Stimulated activated CD4-positive, alpha-beta T cell treated with anti-CD3 and anti-CD28 coated beads, Interleukin-12 subunit alpha, Interleukin-12 subunit beta, amount 100 ng/mL, for 24 hours (primary cell): ENCODE results near the gene MEIS1.

ENCODE experiments used
- DNase-seq, 2 experiments: peaks; one replicate each; pipeline ENCODE4 v3.0.0-alpha.2; 2020; ENCODE audit warnings: low read depth in 2 of 2

Gene MEIS1

GRCh38 chr2:66506265-66506664, 71.3 kb downstream of the MEIS1 start:
- DNase-seq = no peak

GRCh38 chr2:66507673-66508201, 72.8 kb downstream of the MEIS1 start:
- DNase-seq = no peak

DNA sequence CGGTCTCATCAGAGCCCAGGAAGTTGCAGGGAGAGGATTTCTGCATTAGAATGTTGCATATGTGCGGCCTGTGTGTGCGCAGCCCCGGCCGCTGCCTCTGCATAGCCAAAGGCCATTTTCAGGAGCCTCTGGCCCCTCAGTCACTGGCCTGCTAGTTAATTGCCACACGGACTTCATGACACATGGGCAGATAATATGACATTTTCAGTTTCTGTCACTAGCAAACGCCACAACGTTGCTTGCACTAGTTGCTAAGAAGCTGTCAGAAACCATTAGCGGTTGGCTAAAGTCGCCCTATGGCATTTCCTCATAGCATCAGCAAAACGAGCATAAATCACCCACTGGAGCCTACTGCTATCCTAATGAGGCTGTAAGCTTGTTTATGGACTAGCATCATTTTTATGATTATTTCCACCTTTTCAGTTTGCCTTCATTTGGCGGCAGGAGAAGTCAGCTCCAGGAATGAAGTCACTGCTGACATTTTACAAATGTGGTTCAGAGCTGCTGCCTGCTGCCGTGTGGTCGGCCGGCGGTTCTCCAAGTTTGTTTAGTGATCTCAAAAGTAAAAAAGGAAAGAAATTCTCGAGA, 73.7 kb downstream of the MEIS1 start:
- DNase-seq = no peak

DNA sequence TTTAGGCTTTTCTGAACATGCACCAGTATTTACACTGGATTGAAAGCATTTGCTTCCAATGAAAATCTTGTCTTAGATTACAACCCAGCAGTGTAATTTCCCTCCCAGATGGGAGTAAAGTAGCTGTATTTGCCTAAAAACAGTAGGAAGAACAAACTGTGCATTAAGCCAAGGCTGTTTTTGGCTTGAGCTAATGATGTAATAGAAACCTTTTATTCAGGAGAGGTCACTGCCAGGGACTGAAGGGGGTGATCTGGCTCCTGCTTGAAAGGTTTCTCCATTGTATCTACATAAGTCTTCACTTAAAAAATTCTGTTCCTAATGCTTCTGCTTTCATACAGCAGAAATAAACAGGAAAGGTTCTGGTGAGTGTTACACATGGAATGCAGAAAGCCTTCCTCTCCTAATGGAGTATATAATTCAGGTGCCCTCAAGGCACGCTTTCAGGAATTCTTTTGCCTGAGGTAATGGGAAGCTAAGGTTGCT, 74.4 kb downstream of the MEIS1 start:
- DNase-seq = no peak

DNA sequence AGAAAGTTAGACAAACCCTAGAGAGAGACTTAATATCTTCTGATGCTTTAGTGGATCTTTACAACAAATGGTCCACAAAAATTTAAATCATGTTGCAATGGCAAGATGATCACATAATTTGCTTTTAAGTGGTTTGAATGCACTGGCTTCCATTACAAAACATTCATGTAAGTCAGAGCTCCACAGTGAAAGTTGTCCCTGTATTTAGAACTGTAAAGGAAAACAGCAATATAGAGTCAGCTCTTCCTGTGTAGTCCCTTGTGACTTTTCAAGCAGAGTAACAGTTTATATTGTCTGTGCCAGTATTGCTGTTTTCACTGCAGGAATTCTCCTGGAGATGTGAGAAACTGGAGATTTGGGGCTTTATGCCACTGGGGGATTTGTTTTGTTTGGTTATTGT, 77.7 kb downstream of the MEIS1 start:
- DNase-seq = no peak

- DNase-seq = no peak
Observed at GRCh38 chr2:66515743-66516142, 80.8 kb downstream of the MEIS1 start.

DNA sequence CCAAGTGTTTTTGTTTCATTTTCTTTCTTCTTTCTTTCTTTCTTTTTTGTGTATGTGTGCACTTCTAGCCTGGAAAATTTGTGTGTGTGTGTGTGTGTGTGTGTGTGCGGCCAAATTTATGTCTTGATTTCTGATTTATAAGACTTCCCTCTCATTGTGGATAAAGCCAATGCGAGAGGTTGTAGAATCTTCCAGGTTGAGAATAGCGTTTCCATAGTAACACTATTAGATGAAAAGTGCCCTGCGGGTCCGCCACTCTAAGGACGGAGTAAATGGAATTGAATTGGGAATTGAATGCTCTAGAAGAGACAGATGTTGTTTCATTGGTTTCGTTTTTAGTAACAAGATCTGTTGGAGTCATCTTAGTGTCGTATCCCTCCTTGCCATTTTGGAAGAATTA, 81.6 kb downstream of the MEIS1 start:
- no peak for DNase-seq

DNA sequence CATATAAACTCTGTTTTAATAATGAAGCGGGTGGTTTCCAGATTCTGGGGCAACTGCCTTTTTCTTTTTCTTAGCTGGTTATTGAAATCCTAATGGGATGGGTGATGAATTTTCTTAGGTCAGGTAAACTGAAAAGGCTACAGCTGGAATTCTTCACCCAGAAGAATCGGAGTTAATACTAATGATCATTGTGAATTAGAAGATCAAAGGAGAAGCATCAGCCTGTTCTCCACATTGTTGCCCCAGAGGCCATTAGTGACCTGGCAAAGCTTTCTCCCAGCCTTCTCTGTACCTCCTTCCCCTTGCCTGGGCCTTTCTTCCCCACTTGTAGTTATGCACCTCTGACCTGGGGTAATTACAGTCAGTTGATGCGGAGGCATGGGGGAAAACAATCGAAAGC, 82.8 kb downstream of the MEIS1 start:
- no peak for DNase-seq

GRCh38 chr2:66519264-66519843, 84.4 kb downstream of the MEIS1 start:
- DNase-seq = no peak

DNA sequence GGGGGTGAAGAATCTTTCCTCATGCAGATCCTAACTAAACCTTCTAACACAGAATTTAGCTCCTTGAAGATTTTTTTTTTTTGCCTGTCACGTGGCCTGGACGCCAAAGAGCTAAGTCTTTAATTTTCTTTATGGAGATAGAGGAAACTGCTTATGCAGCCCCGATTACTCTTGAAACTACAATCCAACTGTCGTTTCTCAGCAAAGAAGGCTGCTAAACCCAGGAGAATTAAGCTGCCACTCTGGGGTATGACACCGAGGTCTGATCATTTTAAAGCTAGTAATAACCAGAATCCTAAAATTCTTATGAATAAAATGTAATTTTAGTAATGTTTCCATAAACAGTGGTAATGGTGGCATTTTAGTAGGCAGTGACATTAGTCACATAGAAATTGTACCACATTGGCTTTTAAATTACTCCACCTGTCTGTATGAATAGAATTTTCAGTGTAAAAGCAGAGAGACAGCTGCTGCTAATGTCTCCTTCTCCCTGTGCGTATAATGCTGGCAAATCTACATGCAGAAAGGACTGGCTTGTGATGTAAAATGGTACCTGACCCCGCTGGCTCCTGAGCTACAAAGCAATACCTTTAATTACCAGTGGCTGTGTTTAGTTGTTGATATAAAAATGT, 86.5 kb downstream of the MEIS1 start:
- no peak for DNase-seq

- DNase-seq = no peak
Observed at GRCh38 chr2:66522611-66523376, 87.9 kb downstream of the MEIS1 start.

GRCh38 chr2:66523377-66523969, 88.5 kb downstream of the MEIS1 start:
- no peak for DNase-seq

DNA sequence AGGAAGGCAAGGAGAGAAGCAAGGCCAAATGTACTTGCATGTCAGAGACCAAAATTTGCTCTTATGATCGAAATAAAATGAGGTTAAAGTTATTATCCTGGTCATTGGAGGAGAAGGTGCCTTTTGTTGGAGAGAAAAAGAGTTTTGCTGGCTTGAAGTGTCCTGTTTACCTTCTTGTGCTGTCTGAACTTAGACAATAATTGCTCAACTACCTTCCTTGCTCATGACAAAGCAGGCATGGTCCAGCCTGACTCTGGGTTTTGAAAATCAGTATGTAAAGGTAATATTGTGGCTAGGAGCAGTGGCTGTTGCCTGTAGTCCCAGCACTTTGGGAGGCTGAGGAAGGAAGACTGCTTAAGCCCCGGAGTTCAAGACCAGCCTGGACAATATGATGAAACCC, 89.1 kb downstream of the MEIS1 start:
- no peak for DNase-seq

DNA sequence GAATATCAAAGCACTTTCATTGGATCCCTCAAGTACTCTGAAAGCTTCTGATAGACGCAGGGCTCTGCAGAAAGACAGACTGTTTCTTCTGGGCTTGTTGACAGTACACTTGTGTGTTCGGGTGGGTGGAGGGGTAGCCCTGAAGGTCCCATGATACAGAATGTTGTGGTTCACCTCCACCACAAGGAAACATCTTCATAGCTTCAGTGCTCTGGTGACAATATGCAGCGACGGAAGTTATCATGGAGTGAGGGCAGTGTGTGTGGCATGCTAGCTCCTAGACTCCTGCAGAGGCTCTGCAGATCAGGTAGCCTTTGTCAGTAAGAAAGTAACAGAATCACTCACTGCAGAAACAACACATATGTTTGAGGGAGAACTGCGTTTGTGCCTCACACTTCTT, 90.7 kb downstream of the MEIS1 start:
- DNase-seq = no peak

DNA sequence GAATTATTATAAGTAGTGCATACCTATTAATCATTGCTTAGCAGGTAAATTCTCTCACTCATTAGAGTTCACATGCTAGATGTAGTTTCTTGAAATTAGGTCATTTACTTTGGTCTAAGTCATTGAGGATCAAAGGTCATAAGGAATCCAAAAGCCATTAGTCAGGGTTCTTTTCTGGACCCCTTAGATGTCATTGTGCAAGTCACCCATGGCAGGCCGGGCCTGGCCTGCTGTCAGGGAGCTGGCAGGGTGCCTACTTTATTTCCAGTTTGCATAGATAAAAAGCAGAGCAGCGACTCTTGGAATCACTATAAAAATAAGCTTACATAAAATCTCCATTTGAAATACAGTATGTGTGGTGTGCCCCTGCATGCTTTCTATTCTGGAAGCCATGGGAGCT, 91.3 kb downstream of the MEIS1 start:
- DNase-seq = no peak

DNA sequence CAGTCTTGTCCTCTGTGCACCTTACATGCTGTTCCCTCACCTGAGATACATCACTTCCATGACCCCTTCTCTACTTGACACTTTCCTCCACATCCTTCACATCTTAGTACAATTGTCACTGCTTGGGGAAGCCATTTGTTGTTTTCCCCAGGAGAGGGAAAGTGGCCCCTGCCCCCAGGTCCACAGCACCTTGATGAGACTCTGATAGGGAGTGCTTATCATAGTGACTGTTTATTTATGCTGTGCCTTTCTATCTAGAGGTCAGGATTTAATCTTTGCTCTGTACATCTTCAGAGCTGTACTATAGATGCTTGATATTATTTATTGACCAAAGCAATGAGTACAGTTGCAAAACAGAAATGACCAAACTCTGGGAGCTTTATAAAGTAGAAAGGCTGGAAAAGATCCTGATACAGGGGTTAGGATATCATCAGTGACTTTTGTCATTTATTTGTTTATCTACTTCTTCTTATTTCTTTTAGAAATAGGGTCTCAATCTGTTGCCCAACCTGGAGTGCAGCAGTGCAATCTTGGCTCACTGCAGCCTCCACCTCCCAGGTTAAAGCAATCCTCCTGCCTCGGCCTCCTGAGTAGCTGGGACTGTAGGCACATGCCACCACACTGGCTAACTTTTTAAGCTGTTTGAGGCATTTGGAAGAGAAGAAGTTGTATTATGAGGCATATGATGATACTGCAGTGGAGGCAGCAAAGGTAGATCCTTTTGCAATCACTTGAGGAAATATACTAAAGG, 94.2 kb downstream of the MEIS1 start:
- no peak for DNase-seq

DNA sequence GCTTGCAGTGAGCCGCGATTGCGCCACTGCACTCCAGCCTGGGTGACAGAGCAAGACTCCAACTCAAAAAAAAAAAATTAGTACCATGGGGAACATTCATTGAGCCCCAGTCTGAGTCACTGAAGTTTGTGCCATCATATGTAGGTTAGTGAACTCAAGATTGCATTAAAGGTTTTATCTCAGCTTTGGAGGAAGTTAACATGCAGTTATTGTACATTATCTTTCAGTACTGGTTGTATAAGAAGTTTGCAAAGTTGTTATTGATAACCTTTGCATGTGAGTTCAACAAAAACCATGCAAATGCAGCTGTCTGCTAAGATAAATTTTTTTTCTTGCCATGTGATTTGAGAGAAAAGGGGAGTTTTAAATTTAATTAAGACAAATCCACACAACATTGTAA, 95.7 kb downstream of the MEIS1 start:
- no peak for DNase-seq

DNA sequence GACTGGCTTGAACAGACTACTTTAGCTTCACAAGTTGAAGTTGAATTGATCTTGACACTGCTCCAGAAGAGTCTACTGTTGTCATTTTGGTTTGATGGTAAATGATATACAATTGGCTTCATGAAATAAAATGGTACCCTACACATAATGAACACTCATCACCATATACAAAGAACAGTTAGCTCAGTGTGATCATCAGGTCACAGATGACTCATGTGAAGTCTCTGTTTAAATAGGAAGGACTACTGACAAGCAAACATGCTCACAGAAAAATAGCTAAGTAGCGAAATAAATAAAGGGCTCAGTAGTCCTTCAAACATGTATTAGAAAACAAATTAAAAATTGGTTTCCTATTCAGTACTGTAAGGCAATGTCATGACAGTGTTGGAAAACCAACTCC, 96.2 kb downstream of the MEIS1 start:
- no peak for DNase-seq

- DNase-seq = no peak
Observed at GRCh38 chr2:66531567-66531966, 96.6 kb downstream of the MEIS1 start.

- no peak for DNase-seq
Observed at GRCh38 chr2:66532972-66533868, 98.3 kb downstream of the MEIS1 start.
